Hematopoietic multipotent progenitor cell treated with erythropoietin and hydrocortisone succinate and interleukin-3 and kit ligand, for 8 days (in vitro differentiated cells): ENCODE measurements around the gene ANKRD17.
"Not testable (repeated sequence)": the region's sequence is repeated elsewhere in the genome, so short reads cannot be mapped to it uniquely, and the experiment has no call there.

ENCODE experiments used
- DNase-seq: peaks from one replicate; pipeline ENCODE4 v3.0.0-alpha.2; 2015

Gene ANKRD17, protein sequence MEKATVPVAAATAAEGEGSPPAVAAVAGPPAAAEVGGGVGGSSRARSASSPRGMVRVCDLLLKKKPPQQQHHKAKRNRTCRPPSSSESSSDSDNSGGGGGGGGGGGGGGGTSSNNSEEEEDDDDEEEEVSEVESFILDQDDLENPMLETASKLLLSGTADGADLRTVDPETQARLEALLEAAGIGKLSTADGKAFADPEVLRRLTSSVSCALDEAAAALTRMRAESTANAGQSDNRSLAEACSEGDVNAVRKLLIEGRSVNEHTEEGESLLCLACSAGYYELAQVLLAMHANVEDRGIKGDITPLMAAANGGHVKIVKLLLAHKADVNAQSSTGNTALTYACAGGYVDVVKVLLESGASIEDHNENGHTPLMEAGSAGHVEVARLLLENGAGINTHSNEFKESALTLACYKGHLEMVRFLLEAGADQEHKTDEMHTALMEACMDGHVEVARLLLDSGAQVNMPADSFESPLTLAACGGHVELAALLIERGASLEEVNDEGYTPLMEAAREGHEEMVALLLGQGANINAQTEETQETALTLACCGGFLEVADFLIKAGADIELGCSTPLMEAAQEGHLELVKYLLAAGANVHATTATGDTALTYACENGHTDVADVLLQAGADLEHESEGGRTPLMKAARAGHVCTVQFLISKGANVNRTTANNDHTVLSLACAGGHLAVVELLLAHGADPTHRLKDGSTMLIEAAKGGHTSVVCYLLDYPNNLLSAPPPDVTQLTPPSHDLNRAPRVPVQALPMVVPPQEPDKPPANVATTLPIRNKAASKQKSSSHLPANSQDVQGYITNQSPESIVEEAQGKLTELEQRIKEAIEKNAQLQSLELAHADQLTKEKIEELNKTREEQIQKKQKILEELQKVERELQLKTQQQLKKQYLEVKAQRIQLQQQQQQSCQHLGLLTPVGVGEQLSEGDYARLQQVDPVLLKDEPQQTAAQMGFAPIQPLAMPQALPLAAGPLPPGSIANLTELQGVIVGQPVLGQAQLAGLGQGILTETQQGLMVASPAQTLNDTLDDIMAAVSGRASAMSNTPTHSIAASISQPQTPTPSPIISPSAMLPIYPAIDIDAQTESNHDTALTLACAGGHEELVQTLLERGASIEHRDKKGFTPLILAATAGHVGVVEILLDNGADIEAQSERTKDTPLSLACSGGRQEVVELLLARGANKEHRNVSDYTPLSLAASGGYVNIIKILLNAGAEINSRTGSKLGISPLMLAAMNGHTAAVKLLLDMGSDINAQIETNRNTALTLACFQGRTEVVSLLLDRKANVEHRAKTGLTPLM (N-terminal part only)

GRCh38 chr4:73258686-73259570 lies at the start of gene ANKRD17:
TSS of gene ANKRD17 (minus strand) at chr4:73258798. CDS start at chr4:73258668, 130 bp downstream.
- DNase-seq, result peak; percentile 93

- DNase-seq, result peak; percentile 21
Observed at GRCh38 chr4:73308286-73308685, 49.7 kb upstream of the ANKRD17 start.

- no peak for DNase-seq
Observed at GRCh38 chr4:73303711-73304110, 45.1 kb upstream of the ANKRD17 start.

- DNase-seq, result no peak
Observed at GRCh38 chr4:73299548-73300280, 41.1 kb upstream of the ANKRD17 start.

DNA sequence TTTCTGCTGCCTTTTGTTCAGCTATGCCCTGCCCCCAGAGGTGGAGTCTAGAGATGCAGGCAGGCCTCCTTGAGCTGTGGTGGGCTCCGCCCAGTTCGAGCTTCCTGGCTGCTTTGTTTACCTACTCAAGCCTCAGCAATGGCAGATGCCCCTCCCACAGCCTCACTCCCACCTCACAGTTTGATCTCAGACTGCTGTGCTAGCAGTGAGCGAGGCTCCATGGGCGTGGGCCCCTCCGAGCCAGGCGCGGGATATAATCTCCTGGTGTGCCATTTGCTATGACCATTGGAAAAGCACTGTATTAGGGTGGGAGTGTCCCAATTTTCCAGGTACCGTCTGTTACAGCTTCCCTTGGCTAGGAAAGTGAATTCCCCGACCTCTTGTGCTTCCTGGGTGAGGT lies 34.1 kb upstream of the ANKRD17 start:
- not testable (repeated sequence) for DNase-seq

GRCh38 chr4:73281982-73282381 lies 23.4 kb upstream of the ANKRD17 start:
- DNase-seq, result no peak

- DNase-seq, result no peak
Observed at GRCh38 chr4:73281396-73281795, 22.8 kb upstream of the ANKRD17 start.

DNA sequence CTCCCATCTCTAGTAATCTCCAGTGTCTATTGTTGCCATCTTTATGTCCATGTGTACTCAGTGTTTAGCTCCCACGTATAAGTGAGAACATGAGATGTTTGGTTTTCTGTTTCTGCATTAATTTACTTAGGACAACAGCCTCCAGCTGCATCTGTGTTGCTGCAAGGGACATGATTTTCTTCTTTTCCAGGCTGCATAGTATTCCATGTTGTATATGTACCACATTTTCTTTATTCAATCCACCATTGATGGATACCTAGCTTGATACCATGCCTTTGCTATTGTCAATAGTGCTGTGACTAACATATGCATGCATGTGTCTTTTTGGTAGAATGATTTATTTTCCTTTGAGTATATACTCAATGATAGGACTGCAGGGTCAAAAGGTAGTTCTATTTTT lies 18.6 kb upstream of the ANKRD17 start:
- DNase-seq, result no peak

DNA sequence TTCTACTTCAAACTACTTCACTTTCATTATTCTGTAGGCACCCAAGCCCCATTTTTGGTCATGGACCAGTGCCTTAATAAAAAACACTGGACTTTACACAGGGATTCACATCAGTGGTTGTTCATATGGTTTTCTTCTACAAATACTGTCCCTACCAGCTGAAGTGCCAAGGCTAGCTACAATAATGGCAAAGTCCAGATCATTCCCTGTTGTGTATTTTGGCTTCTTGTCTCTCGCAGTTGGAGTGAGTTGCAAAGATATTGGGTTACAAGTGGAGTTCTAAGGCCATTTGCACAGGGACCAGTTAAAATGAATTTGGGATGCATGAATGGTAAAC lies 16.7 kb upstream of the ANKRD17 start:
- no peak for DNase-seq

DNA sequence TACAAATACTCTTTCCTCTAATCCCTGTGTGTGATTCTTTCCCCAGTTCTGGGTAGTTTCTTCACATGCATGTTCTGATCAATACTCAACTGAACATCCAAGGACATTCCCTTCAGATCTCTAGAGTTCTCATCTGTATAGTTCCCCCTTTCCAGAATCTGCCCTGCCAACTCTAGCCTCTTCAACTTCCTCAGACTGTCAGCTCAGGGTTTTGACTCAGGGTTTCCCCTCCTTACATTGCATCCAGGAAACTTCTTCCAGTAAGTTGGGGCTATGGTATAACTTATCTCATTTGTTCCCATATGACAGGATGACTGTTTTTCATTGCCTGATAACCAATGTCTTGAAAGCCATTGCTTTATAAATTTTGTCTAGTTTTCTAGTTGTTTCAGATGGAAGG lies 14.2 kb upstream of the ANKRD17 start:
- no peak for DNase-seq

DNA sequence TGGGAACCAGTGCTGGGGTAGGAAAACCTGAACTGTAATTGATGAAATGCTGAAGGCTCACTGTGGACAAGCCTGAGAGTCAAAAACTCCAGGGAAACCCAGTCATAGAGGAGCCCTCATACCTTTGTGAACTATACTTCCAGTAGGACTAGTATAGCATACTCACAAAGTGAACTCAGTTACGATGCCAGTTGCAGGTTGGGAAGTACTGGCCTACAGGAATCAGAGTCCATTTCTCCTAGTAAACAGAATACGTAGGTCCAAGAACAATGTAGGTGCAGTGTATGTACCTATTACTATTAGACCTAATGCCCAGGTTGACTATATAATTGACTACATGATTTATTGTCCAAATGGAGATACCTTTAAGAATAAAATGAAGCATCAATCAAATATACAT lies 8.5 kb upstream of the ANKRD17 start:
- DNase-seq, result no peak

DNA sequence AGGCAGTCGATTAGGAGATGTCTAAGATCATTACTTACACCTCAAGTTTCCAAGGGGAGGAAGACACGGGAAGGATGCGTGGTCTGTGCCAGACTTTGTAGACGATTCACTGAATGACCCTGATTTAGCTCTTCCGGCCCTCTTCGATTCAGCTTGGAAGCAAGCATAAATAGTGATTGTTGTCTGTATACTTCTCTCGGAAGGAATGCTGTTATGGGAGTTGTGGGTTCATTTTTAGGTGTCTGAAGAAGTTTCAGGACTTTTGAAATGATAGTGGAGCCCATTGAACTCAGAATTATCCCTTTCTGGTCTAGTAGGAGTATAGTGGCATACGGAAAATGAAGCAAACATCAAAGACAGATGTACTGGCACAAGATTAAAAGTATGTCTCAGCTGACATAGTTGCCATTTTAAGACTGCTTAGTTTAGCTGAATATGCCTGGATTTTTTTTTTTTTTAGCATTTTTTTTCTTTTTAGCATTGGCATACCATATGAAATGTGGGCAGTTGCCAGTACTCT lies 1.0 kb upstream of the ANKRD17 start:
- DNase-seq, result no peak

GRCh38 chr4:73258436-73258685 lies 237 bp downstream of the ANKRD17 start:
- DNase-seq, result no peak

DNA sequence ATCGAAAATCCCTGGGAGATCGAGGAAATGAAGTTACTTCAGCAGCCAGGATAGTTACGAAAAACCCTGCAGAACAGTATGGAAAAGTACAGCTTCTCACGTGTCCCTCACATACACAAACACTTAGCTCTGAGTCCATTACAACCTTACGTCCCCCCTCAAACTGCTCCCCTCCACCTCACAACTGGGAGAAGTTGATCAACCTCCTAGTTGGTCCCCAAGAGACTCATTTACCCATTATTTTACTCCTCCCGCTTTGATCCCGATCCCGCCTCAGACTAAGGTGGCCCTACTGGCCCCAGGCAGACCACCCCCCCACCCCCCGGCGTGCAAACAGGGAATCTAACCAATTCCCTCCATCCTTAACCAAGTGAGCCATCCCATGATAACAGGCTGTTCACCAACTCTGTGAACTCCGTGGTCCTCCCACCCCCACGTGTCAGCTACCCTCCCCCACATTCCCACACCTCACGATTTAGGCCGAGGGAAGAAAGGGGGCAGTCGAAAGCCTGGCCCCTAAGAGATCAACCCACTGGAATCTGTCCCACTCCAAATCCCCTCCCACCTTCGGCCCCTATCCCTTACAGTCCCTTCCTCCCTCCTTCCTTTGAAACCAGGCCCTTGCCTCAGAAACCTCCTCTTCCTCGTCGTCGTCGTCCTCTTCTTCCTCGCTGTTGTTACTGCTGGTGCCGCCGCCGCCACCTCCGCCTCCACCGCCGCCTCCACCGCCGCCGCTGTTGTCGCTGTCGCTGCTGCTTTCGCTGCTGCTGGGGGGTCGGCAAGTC lies 755 bp downstream of the ANKRD17 start:
- DNase-seq, result peak; percentile 51

DNA sequence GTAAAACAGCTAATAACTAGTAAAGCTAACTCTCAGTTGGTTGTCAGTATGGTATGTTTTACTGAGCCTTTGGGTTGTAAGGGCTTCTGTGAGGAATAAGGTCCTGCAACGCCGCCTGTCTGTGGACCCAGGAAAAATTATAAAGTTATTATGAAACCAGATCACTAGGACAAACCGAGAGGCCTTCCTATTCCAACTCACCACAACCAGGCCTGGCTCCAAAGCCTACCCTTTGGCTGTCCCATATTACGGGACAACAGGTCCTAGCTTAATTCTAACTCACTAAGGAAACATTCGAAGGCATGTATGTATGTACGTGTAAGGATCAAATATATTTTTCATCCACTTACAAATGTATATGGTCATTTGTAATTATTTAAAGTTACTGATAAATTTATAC lies 1.4 kb downstream of the ANKRD17 start:
- DNase-seq, result peak; percentile 89

DNA sequence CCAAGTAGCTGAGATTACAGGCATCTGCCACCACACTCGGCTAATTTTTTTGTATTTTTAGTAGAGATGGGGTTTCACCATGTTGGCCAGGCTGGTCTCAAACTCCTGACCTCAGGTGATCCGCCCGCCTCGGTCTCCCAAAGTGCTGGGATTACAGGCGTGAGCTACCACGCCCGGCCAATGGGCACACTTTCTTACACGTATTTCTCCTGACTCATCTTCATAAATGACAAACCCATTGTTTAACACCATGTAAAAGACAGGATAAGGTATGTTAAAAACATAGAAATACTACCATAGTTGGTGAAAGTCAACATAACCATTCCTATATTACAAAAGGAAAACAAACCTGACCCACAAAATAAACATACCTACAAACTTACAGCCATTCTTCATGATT lies 2.8 kb downstream of the ANKRD17 start:
- not testable (repeated sequence) for DNase-seq

GRCh38 chr4:73252001-73252400 lies 6.6 kb downstream of the ANKRD17 start:
- DNase-seq, result no peak

DNA sequence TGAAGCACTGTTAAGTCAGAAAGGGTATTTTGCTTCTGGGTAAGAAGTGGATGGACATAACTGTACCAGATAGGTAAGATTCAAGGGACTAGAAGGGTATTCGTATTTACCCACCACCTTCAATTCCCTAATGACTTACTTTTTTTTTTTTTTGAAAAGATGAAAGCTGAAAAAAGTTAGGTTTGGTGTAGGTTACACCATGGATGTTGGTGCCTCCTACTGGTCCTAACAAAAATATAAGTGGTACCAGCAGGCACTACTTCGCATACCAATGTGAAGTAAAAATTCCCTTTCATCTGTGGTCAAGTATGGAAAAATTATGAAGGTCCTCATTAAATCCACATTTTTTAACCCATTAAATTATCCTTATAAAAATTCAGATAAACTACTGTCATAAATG lies 7.2 kb downstream of the ANKRD17 start:
- peak; percentile 33 for DNase-seq

DNA sequence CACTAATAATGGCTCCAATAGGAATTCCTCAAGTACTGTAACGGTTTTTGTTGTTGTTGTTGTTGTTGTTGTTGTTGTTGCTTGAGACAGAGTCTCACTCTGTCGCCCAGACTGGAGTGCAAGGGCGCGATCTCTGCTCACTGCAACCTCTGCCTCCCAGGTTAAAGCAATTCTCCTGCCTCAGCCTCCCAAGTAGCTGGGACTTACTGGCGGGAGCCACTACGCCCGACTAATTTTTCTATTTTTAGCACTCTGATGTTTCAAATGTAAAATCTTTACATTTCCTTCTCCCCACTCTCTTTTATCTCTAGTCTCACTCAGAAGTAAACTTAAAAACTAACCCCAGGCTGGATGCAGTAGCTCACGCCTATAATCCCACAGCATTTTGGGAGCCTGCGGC lies 8.0 kb downstream of the ANKRD17 start:
- no peak for DNase-seq

- DNase-seq, result no peak
Observed at GRCh38 chr4:73248821-73249220, 9.8 kb downstream of the ANKRD17 start.

DNA sequence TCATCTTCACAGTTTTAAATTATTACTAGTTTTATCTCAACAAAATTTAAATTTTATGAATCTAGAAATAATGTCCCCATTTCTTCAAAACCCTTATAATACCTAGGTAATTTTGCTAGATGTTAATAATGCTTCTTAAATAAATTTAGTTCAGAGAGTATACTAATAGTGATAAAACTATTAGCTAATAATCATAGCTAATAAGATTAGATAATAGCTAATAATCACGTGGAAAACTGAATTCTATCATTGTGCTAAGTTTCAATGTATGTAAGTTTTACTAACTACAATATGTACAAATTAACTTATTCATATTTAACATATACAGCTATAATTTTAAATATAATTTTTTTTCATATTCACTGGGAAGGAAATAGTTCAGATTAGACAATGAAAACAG lies 10.2 kb downstream of the ANKRD17 start:
- no peak for DNase-seq
